DMS 273 (cell line): ENCODE results near the gene PROCR.
A peak's percentile ranks its signal among the peaks of the same experiment; 100 is the strongest.
"Not testable (repeated sequence)": the region's sequence is repeated elsewhere in the genome, so short reads cannot be mapped to it uniquely, and the experiment has no call there.

ENCODE experiments used
- DNase-seq: peaks from one replicate; lab custom pipeline; 2025; ENCODE audit not compliant: unreplicated experiment; lab: John Stamatoyannopoulos, UW

The PROCR gene

GRCh38 chr20:35171753-35172433, at the start of gene PROCR:
TSS of gene PROCR (plus strand) at chr20:35172072. CDS start at chr20:35172155, 83 bp downstream.
- DNase-seq, result peak; percentile 96

- DNase-seq, result no peak
Observed at GRCh38 chr20:35122756-35123405, 49.0 kb upstream of the PROCR start.

- DNase-seq, result no peak
Observed at GRCh38 chr20:35125753-35126152, 46.1 kb upstream of the PROCR start.

GRCh38 chr20:35129647-35130069, 42.2 kb upstream of the PROCR start:
- no peak for DNase-seq

- no peak for DNase-seq
Observed at GRCh38 chr20:35131934-35132333, 39.9 kb upstream of the PROCR start.

- no peak for DNase-seq
Observed at GRCh38 chr20:35133031-35133430, 38.8 kb upstream of the PROCR start.

GRCh38 chr20:35133735-35134134, 38.1 kb upstream of the PROCR start:
- DNase-seq, result no peak

GRCh38 chr20:35134472-35134871, 37.4 kb upstream of the PROCR start:
- no peak for DNase-seq

- no peak for DNase-seq
Observed at GRCh38 chr20:35134880-35135279, 37.0 kb upstream of the PROCR start.

- no peak for DNase-seq
Observed at GRCh38 chr20:35135867-35136586, 35.8 kb upstream of the PROCR start.

- no peak for DNase-seq
Observed at GRCh38 chr20:35144694-35145093, 27.2 kb upstream of the PROCR start.

GRCh38 chr20:35145141-35145564, 26.7 kb upstream of the PROCR start:
- peak; percentile 88 for DNase-seq

GRCh38 chr20:35146299-35146919, 25.5 kb upstream of the PROCR start:
- DNase-seq, result peak; percentile 63

- peak; percentile 97 for DNase-seq
Observed at GRCh38 chr20:35146920-35147574, 24.8 kb upstream of the PROCR start, which contains the start of gene EDEM2. TSS of gene EDEM2 (minus strand) at chr20:35147336. CDS start at chr20:35147258, 78 bp downstream.

GRCh38 chr20:35147575-35148071, 24.2 kb upstream of the PROCR start:
- peak; percentile 60 for DNase-seq

GRCh38 chr20:35150846-35151579, 20.9 kb upstream of the PROCR start:
- no peak for DNase-seq

- no peak for DNase-seq
Observed at GRCh38 chr20:35151736-35152135, 20.1 kb upstream of the PROCR start.

- DNase-seq, result no peak
Observed at GRCh38 chr20:35155936-35156335, 15.9 kb upstream of the PROCR start.

- DNase-seq, result no peak
Observed at GRCh38 chr20:35156978-35157377, 14.9 kb upstream of the PROCR start.

- DNase-seq, result not testable (repeated sequence)
Observed at GRCh38 chr20:35160341-35160740, 11.5 kb upstream of the PROCR start.
